ENCODE results near the gene FAM168B. TPM values are rescaled to one million over a fixed set of nuclear protein-coding genes. Genes with fewer than 3 reads are reported as not detected.

FAM168B gene
- total RNA-seq, 1 experiment from 2014 or later, result 81.4 TPM

GRCh38 chr2:131142849-131143248, 49.6 kb upstream of the FAM168B start:
- Histone ChIP-seq H3K79me1 (ENCODE audit: insufficient read depth, low read depth, low read length, poor library complexity, severe bottlenecking) (no peaks in the 10 kb centered on the region), H2BK15ac (ENCODE audit: low read depth, low read length) (no peak overlapping the region), H2AK5ac (ENCODE audit: insufficient read length, low read length) (no peak overlapping the region), H3K4me1 (ENCODE audit: insufficient read depth, low read length) (no peaks in the 10 kb centered on the region), H3T11ph (ENCODE audit: low read length) (no peak overlapping the region), H3K14ac (ENCODE audit: insufficient read depth, low read length) (no peak overlapping the region), H3K23ac (ENCODE audit: insufficient read length, low read depth, low read length) (no peak overlapping the region), H3K27ac (ENCODE audit: insufficient read length, low read depth, low read length) (no peak overlapping the region), H3K4me2 (ENCODE audit: insufficient read depth, insufficient read length, low read length) (no peak overlapping the region), H3K27me3 (ENCODE audit: insufficient read depth, low read length) (no peaks in the 10 kb centered on the region), H3K4ac (ENCODE audit: low read depth, low read length) (no peak overlapping the region), H2BK5ac (ENCODE audit: insufficient read length, low read length) (no peak overlapping the region), H3K23me2 (ENCODE audit: insufficient read length, low read depth, low read length, poor library complexity, severe bottlenecking) (no peaks in the 10 kb centered on the region), H3K18ac (ENCODE audit: insufficient read length, low read depth, low read length) (no peak overlapping the region), H2BK120ac (ENCODE audit: low read depth, low read length, poor library complexity, severe bottlenecking) (no peak overlapping the region), H3K9ac (ENCODE audit: extremely low read depth, insufficient read length, low read length) (no peak overlapping the region), H4K8ac (replicated peaks; ENCODE audit: insufficient read length, low read depth, low read length) (no peak overlapping the region), H2BK20ac (ENCODE audit: low read depth, low read length, poor library complexity, severe bottlenecking) (no peak overlapping the region), H4K5ac (ENCODE audit: insufficient read length, low read depth, low read length) (no peak overlapping the region), H3K9me3 (ENCODE audit: control insufficient read depth, low read depth, low read length) (no peaks in the 10 kb centered on the region), H4K20me1 (ENCODE audit: control insufficient read depth, insufficient read depth, insufficient read length) (no peaks in the 10 kb centered on the region), H3K56ac (ENCODE audit: insufficient read length, low read depth, low read length) (no peak overlapping the region), H3K79me2 (ENCODE audit: insufficient read depth, low read length) (no peaks in the 10 kb centered on the region), H2AFZ (ENCODE audit: low read length) (no peak overlapping the region), H4K91ac (ENCODE audit: insufficient read length, low read depth, low read length) (no peak overlapping the region), H2BK12ac (ENCODE audit: insufficient read length, low read depth, low read length) (no peak overlapping the region)
- Mint-ChIP-seq H3K4me3 (no peak overlapping the region), H3K36me3 (ENCODE audit: insufficient read depth in 1 of 3, low read depth in 3 of 3) (peaks cover 13 to 68% (median 51%) of the 10 kb centered on the region in 3 experiments; a peak in 6 of 7 replicates), H3K4me1 (no peaks in the 10 kb centered on the region; a peak in 1 of 4 replicates), H3K9me3 (no peaks in the 10 kb centered on the region), H3K27ac (no peak overlapping the region), H3K27me3 (ENCODE audit: low read depth) (no peaks in the 10 kb centered on the region)
- no peak for TF ChIP-seq CTCF (conservative IDR thresholded peaks at IDR 0.05)
- WGBS (ENCODE audit: extremely low coverage, insufficient read length, low lambda C conversion rate), result no CpG with 5 or more reads among the region's 5 CpGs
- DNase-seq, result no peak

Measured in H9 (cell line).